Vagina (tissue), 2 donors: Measurements from ENCODE around the gene DHDH. TPM values are rescaled to one million over a fixed set of nuclear protein-coding genes. Genes with fewer than 3 reads are reported as not detected.
"Not testable (repeated sequence)": the region's sequence is repeated elsewhere in the genome, so short reads cannot be mapped to it uniquely, and the experiment has no call there.

ENCODE experiments used
- DNase-seq, 2 donors: peaks; one replicate each; pipeline ENCODE4 v3.0.0-alpha.2; 2017; ENCODE audit errors: extremely low spot score in 2 of 2
- H3K27ac ChIP-seq: fragments of 200-600 bp; sonication (generic); one replicate; pipeline ENCODE4 v1.5.1; 2019
- H3K27me3 ChIP-seq: fragments of 200-600 bp; sonication (generic); one replicate; pipeline ENCODE4 v1.5.1; 2019
- H3K36me3 ChIP-seq, 2 donors: fragments of 200-600 bp; sonication (generic); one replicate each; pipeline ENCODE4 v1.5.1; 2017 to 2019
- H3K4me1 ChIP-seq: fragments of 200-600 bp; sonication (generic); one replicate; pipeline ENCODE4 v1.5.1; 2019
- H3K4me3 ChIP-seq, 2 donors: fragments of 200-600 bp; sonication (generic); 1 replicate in 1 of 2; 2 replicates in 1 of 2; pipeline ENCODE4 v1.5.1; 2016 to 2019
- H3K9me3 ChIP-seq: fragments of 200-600 bp; sonication (generic); one replicate; pipeline ENCODE4 v1.5.1; 2019
- CTCF ChIP-seq, 3 experiments: fragments of 450-650 bp in 2 of 3; fragments of 200-600 bp in 1 of 3; sonication (generic) in 1 of 3; IDR thresholded peaks; one replicate each; pipeline ENCODE4 v1.5.1; 2017 to 2019; ENCODE audit warnings: antibody characterized with exemption in 3 of 3, mild to moderate bottlenecking in 2 of 3, moderate library complexity in 2 of 3
- POLR2A ChIP-seq, 2 donors: fragments of 450-650 bp; IDR thresholded peaks; one replicate each; pipeline ENCODE4 v1.6.1; 2017; ENCODE audit warnings: antibody characterized with exemption in 2 of 2, mild to moderate bottlenecking in 2 of 2, moderate library complexity in 2 of 2
- POLR2AphosphoS5 ChIP-seq, 2 donors: sonication (generic); formaldehyde crosslinking; IDR thresholded peaks; one replicate each; pipeline ENCODE4 v1.9.0; 2017; ENCODE audit warnings: antibody characterized with exemption in 2 of 2, mild to moderate bottlenecking in 2 of 2, low read depth in 1 of 2; ENCODE audit not compliant: insufficient read depth in 1 of 2
- intact Hi-C: fragments of 100-400 bp; cut with DNase I; formaldehyde crosslinking; loops from one replicate; pipeline ENCODE4 v1.15.1; 2023
- total RNA-seq: library from RNA; depleted of rRNA; stranded (reverse); fragments of >200 nt; gene quantifications from one replicate; pipeline ENCODE4 v1.2.3, GENCODE V29; 2016

DHDH gene
- total RNA-seq, 1 donor from 2014 or later: not detected

- H3K9me3 ChIP-seq: no peaks in the 10 kb centered on the region
- no peak for DNase-seq
- TF ChIP-seq POLR2A (IDR thresholded peaks at IDR 0.05): no peak
- intact Hi-C loops: no loop called here
- peaks cover 0 to 48% of the 10 kb centered on the region in 2 donors for H3K36me3 ChIP-seq
- no peaks in the 10 kb centered on the region for H3K27me3 ChIP-seq
- no peak overlapping the region for H3K27ac ChIP-seq
- no peaks in the 10 kb centered on the region for H3K4me1 ChIP-seq
- no peak overlapping the region for H3K4me3 ChIP-seq
These were observed 12.6 kb upstream of the DHDH start for GRCh38 chr19:48920949-48921348.

GRCh38 chr19:48921721-48922500 is 11.6 kb upstream of the DHDH start:
- H3K36me3 ChIP-seq: peaks cover 0 to 38% of the 10 kb centered on the region in 2 donors

GRCh38 chr19:48922548-48923490 is 10.7 kb upstream of the DHDH start:
- Histone ChIP-seq H3K36me3 (peaks cover 0 to 32% of the 10 kb centered on the region in 2 donors), H3K4me1 (peaks cover 9% of the 10 kb centered on the region), H3K4me3 (no peak overlapping the region), H3K27me3 (no peaks in the 10 kb centered on the region), H3K27ac (no peak overlapping the region), H3K9me3 (no peaks in the 10 kb centered on the region)
- intact Hi-C loops: no loop called here
- TF ChIP-seq POLR2AphosphoS5 (IDR thresholded peaks at IDR 0.05; ENCODE audit: insufficient read depth in 1 of 2, low read depth in 1 of 2) (no peak), CTCF (IDR thresholded peaks at IDR 0.05) (no peak), POLR2A (IDR thresholded peaks at IDR 0.05) (no peak)
- DNase-seq: no peak

More at GRCh38 chr19:48921721-48922500, 11.6 kb upstream of the DHDH start:
- H3K4me1 ChIP-seq: peaks cover under 1% of the 10 kb centered on the region
- H3K27me3 ChIP-seq: no peaks in the 10 kb centered on the region
- intact Hi-C loops: no loop called here
- TF ChIP-seq CTCF (IDR thresholded peaks at IDR 0.05) (no peak), POLR2AphosphoS5 (IDR thresholded peaks at IDR 0.05; ENCODE audit: insufficient read depth in 1 of 2, low read depth in 1 of 2) (no peak), POLR2A (IDR thresholded peaks at IDR 0.05) (no peak)
- no peak overlapping the region for H3K4me3 ChIP-seq
- no peak overlapping the region for H3K27ac ChIP-seq
- no peaks in the 10 kb centered on the region for H3K9me3 ChIP-seq
- DNase-seq: no peak

GRCh38 chr19:48925240-48925843 is 8.2 kb upstream of the DHDH start:
- TF ChIP-seq CTCF (IDR thresholded peaks at IDR 0.05): no peak
- Histone ChIP-seq H3K4me3 (no peak overlapping the region), H3K27me3 (no peaks in the 10 kb centered on the region), H3K36me3 (peaks cover 0 to 9% of the 10 kb centered on the region in 2 donors), H3K9me3 (no peaks in the 10 kb centered on the region), H3K27ac (no peak overlapping the region), H3K4me1 (peaks cover 9% of the 10 kb centered on the region)
- intact Hi-C loops: no loop called here
- no peak for DNase-seq

GRCh38 chr19:48925890-48926289 is 7.6 kb upstream of the DHDH start:
- H3K27me3 ChIP-seq, DNase-seq, H3K4me1 ChIP-seq, intact Hi-C loops, H3K9me3 ChIP-seq, H3K36me3 ChIP-seq, H3K27ac ChIP-seq, H3K4me3 ChIP-seq: not testable (repeated sequence)
